ENCODE data around the gene OBSCN.

- no peak for TF ChIP-seq CTCF (IDR thresholded peaks at IDR 0.05)
- no peak for TF ChIP-seq POLR2A (IDR thresholded peaks at IDR 0.05)
Measured at GRCh38 chr1:228234921-228235320, 27.1 kb downstream of the OBSCN start.
